Liver (tissue), 9 donors: ENCODE results near the gene KCNJ3. TPM values are rescaled to one million over a fixed set of nuclear protein-coding genes. Genes with fewer than 3 reads are reported as not detected.

ENCODE experiments used
- DNase-seq: peaks from one replicate; pipeline ENCODE4 v3.0.0-alpha.2; 2017; ENCODE audit warnings: low spot score
- H3K27ac ChIP-seq, 2 donors: one replicate each; pipeline ENCODE4 v1.7.0; 2013; ENCODE audit warnings: inconsistent platforms in 2 of 2, low read length in 2 of 2, control low read depth in 1 of 2, low read depth in 1 of 2, mild to moderate bottlenecking in 1 of 2
- H3K27me3 ChIP-seq, 4 donors: one replicate each; pipeline versions ENCODE4 v1.6.1 to v1.7.0; 2013; ENCODE audit warnings: low read length in 3 of 4, inconsistent platforms in 1 of 4, mild to moderate bottlenecking in 1 of 4, moderate library complexity in 1 of 4; ENCODE audit not compliant: control insufficient read depth in 4 of 4, insufficient read depth in 4 of 4
- H3K36me3 ChIP-seq, 4 donors: one replicate each; pipeline versions ENCODE4 v1.6.1 to v1.7.0; 2013; ENCODE audit warnings: low read length in 3 of 4, mild to moderate bottlenecking in 3 of 4, low read depth in 1 of 4, moderate library complexity in 1 of 4; ENCODE audit not compliant: control insufficient read depth in 4 of 4, insufficient read depth in 3 of 4
- H3K4me1 ChIP-seq, 4 donors: one replicate each; pipeline versions ENCODE4 v1.6.1 to v1.7.0; 2013; ENCODE audit warnings: low read length in 3 of 4, mild to moderate bottlenecking in 3 of 4, moderate library complexity in 1 of 4; ENCODE audit not compliant: control insufficient read depth in 4 of 4, insufficient read depth in 4 of 4
- H3K4me3 ChIP-seq, 3 donors: one replicate each; pipeline versions ENCODE4 v1.6.1 to v1.7.0; 2013; ENCODE audit warnings: low read length in 3 of 3, control low read depth in 1 of 3, low read depth in 1 of 3, mild to moderate bottlenecking in 1 of 3
- H3K9ac ChIP-seq, 2 donors: one replicate each; pipeline ENCODE4 v1.7.0; 2013; ENCODE audit warnings: low read length in 2 of 2, mild to moderate bottlenecking in 2 of 2, moderate library complexity in 2 of 2, control low read depth in 1 of 2, low read depth in 1 of 2
- H3K9me3 ChIP-seq, 4 donors: one replicate each; pipeline versions ENCODE4 v1.6.1 to v1.7.0; 2013; ENCODE audit warnings: low read length in 3 of 4; ENCODE audit not compliant: control insufficient read depth in 4 of 4
- EGR1 ChIP-seq, 2 donors: IDR thresholded peaks; 2 replicates each; pipeline ENCODE4 v1.6.1; 2016 to 2018; ENCODE audit warnings: antibody characterized with exemption in 2 of 2, low read depth in 2 of 2
- FOXA1 ChIP-seq: IDR thresholded peaks from 2 replicates; pipeline ENCODE4 v1.6.1; 2016; ENCODE audit warnings: antibody characterized with exemption
- FOXA2 ChIP-seq: IDR thresholded peaks from 2 replicates; pipeline ENCODE4 v1.6.1; 2016; ENCODE audit warnings: antibody characterized with exemption
- GABPA ChIP-seq, 2 donors: IDR thresholded peaks in 1 of 2; conservative IDR thresholded peaks in 1 of 2; 2 replicates each; pipeline ENCODE4 v1.6.1; 2016; ENCODE audit warnings: antibody characterized with exemption in 2 of 2, mild to moderate bottlenecking in 1 of 2, moderate library complexity in 1 of 2
- HNF4A ChIP-seq, 2 donors: conservative IDR thresholded peaks; 2 replicates each; pipeline ENCODE4 v1.6.1; 2016; ENCODE audit warnings: antibody characterized with exemption in 2 of 2, mild to moderate bottlenecking in 2 of 2
- HNF4G ChIP-seq: IDR thresholded peaks from 2 replicates; pipeline ENCODE4 v1.6.1; 2016; ENCODE audit warnings: antibody characterized with exemption
- JUND ChIP-seq, 2 donors: IDR thresholded peaks; 2 replicates each; pipeline ENCODE4 v1.6.1; 2016; ENCODE audit warnings: antibody characterized with exemption in 2 of 2
- NR2F2 ChIP-seq: IDR thresholded peaks from 2 replicates; pipeline ENCODE4 v1.6.1; 2016; ENCODE audit warnings: antibody characterized with exemption
- RAD21 ChIP-seq, 2 donors: IDR thresholded peaks; 2 replicates each; pipeline ENCODE4 v1.6.1; 2016; ENCODE audit warnings: antibody characterized with exemption in 2 of 2, mild to moderate bottlenecking in 2 of 2
- RXRA ChIP-seq, 2 donors: IDR thresholded peaks; 2 replicates each; pipeline ENCODE4 v1.6.1; 2017 to 2018; ENCODE audit warnings: antibody characterized with exemption in 2 of 2, mild to moderate bottlenecking in 1 of 2
- SP1 ChIP-seq: IDR thresholded peaks from 2 replicates; pipeline ENCODE4 v1.6.1; 2018; ENCODE audit warnings: antibody characterized with exemption, mild to moderate bottlenecking
- TAF1 ChIP-seq: conservative IDR thresholded peaks from 2 replicates; pipeline ENCODE4 v1.6.1; 2016; ENCODE audit warnings: antibody characterized with exemption, mild to moderate bottlenecking
- YY1 ChIP-seq: IDR thresholded peaks from 2 replicates; pipeline ENCODE4 v1.6.1; 2016; ENCODE audit warnings: antibody characterized with exemption, mild to moderate bottlenecking
- WGBS: extraction: QIAGEN DNeasy Blood & Tissue Kit; methylation state at CpG from one replicate; pipeline ENCODE4 v1.1.7; 2013; 5-methylcytosine and 5-hydroxymethylcytosine counted together
- polyA plus RNA-seq, 2 donors: library from polyadenylated mRNA; stranded (reverse) in 1 of 2; unstranded in 1 of 2; fragments of 200-250 nt in 1 of 2; fragments of >200 nt in 1 of 2; fragmentation: Nextera tagmentation in 1 of 2; extraction: Ambion mirVana in 1 of 2; gene quantifications; one replicate each; pipeline versions ENCODE4 v1.2.1 to v1.2.3, GENCODE V29; 2013 to 2015
- total RNA-seq, 2 donors: library from RNA; depleted of rRNA; stranded (reverse); fragments of >200 nt; gene quantifications; one replicate each; pipeline ENCODE4 v1.2.3, GENCODE V29; 2014
- TF ChIP-seq, protein P1 (sequence below): IDR thresholded peaks from 2 replicates; pipeline ENCODE4 v1.6.1; 2016; ENCODE audit warnings: antibody characterized with exemption, mild to moderate bottlenecking
- TF ChIP-seq, protein P2 (sequence below): IDR thresholded peaks from 2 replicates; pipeline ENCODE4 v1.6.1; 2016; ENCODE audit warnings: antibody characterized with exemption
- TF ChIP-seq, protein P3 (sequence below): IDR thresholded peaks from 2 replicates; pipeline ENCODE4 v1.6.1; 2016; ENCODE audit warnings: antibody characterized with exemption
- TF ChIP-seq, protein P4 (sequence below): IDR thresholded peaks from 2 replicates; pipeline ENCODE4 v1.6.1; 2016; ENCODE audit warnings: antibody characterized with exemption
- TF ChIP-seq, protein P5 (sequence below): fragments of 150-350 bp; IDR thresholded peaks from 2 replicates; pipeline ENCODE4 v1.5.1; 2017; ENCODE audit warnings: improper control_type of control experiment, low read depth, low read length; ENCODE audit not compliant: missing input control
- donor health status: healthy.
- donor health status: healthy.
- donor health status: healthy.
- donor health status: healthy.
- donor health status: healthy.

KCNJ3 gene, protein sequence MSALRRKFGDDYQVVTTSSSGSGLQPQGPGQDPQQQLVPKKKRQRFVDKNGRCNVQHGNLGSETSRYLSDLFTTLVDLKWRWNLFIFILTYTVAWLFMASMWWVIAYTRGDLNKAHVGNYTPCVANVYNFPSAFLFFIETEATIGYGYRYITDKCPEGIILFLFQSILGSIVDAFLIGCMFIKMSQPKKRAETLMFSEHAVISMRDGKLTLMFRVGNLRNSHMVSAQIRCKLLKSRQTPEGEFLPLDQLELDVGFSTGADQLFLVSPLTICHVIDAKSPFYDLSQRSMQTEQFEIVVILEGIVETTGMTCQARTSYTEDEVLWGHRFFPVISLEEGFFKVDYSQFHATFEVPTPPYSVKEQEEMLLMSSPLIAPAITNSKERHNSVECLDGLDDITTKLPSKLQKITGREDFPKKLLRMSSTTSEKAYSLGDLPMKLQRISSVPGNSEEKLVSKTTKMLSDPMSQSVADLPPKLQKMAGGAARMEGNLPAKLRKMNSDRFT
- total RNA-seq, result 1 to 10 TPM in 1 of 2 donors, under 1 TPM in 1; 0.23 to 1.3 TPM
- under 1 TPM; 0.39 to 0.47 TPM for polyA plus RNA-seq

DNA sequence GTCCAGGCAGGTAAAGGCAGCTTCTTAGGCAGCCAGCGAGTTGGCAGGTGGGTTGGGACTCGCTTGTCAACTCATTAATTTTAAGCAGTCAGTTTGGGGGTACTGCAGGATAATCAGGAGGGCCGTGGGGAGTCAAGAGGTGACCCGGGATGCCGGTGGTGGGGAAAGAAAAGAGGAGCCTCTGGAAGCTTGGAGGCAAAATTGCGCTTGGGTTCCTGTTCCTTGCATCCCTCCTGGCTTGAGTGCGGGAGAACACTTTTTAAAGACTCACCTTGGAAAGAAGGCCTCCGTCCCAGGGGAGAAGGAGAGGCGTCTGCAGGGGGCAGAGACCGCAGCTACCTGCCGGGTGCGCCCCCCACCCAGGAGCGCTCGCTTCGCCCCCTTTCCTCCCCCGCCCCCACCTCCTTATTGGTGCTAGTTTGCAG lies at the start of gene KCNJ3:
Gene KCNJ3, plus strand, starts transcription at position 400 of the 425 bp plus-strand sequence. CDS start 81 bp downstream, outside the sequence.
- Histone ChIP-seq H3K4me3 (peak within 1 kb of the TSS; percentile 87 to 90 (median 88)), H3K4me1 (peaks cover 0 to 52% (median 21%) of the 10 kb centered on the region in 4 donors), H3K27ac (peak within 1 kb of the TSS; percentile 79), H3K9me3 (no peaks in the 10 kb centered on the region), H3K27me3 (no peaks in the 10 kb centered on the region), H3K9ac (peak within 1 kb of the TSS in 1 of 2 donors; percentile 43), H3K36me3 (no peaks in the 10 kb centered on the region)
- no peak for DNase-seq
- TF ChIP-seq JUND (IDR thresholded peaks at IDR 0.05) (no peak), RXRA (IDR thresholded peaks at IDR 0.05) (no peak), TAF1 (no peak), FOXA2 (no peak), GABPA (IDR thresholded peaks at IDR 0.05 in 1 of 2, conservative IDR thresholded peaks at IDR 0.05 in 1 of 2) (no peak), HNF4G (no peak), FOXA1 (no peak), HNF4A (conservative IDR thresholded peaks at IDR 0.05) (no peak), YY1 (no peak), SP1 (no peak), NR2F2 (no peak), EGR1 (IDR thresholded peaks at IDR 0.05; ENCODE audit: low read depth in 2 of 2) (no peak), RAD21 (IDR thresholded peaks at IDR 0.05) (no peak)
- TF ChIP-seq, protein P1, sequence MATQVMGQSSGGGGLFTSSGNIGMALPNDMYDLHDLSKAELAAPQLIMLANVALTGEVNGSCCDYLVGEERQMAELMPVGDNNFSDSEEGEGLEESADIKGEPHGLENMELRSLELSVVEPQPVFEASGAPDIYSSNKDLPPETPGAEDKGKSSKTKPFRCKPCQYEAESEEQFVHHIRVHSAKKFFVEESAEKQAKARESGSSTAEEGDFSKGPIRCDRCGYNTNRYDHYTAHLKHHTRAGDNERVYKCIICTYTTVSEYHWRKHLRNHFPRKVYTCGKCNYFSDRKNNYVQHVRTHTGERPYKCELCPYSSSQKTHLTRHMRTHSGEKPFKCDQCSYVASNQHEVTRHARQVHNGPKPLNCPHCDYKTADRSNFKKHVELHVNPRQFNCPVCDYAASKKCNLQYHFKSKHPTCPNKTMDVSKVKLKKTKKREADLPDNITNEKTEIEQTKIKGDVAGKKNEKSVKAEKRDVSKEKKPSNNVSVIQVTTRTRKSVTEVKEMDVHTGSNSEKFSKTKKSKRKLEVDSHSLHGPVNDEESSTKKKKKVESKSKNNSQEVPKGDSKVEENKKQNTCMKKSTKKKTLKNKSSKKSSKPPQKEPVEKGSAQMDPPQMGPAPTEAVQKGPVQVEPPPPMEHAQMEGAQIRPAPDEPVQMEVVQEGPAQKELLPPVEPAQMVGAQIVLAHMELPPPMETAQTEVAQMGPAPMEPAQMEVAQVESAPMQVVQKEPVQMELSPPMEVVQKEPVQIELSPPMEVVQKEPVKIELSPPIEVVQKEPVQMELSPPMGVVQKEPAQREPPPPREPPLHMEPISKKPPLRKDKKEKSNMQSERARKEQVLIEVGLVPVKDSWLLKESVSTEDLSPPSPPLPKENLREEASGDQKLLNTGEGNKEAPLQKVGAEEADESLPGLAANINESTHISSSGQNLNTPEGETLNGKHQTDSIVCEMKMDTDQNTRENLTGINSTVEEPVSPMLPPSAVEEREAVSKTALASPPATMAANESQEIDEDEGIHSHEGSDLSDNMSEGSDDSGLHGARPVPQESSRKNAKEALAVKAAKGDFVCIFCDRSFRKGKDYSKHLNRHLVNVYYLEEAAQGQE, result no peak
- TF ChIP-seq, protein P2, sequence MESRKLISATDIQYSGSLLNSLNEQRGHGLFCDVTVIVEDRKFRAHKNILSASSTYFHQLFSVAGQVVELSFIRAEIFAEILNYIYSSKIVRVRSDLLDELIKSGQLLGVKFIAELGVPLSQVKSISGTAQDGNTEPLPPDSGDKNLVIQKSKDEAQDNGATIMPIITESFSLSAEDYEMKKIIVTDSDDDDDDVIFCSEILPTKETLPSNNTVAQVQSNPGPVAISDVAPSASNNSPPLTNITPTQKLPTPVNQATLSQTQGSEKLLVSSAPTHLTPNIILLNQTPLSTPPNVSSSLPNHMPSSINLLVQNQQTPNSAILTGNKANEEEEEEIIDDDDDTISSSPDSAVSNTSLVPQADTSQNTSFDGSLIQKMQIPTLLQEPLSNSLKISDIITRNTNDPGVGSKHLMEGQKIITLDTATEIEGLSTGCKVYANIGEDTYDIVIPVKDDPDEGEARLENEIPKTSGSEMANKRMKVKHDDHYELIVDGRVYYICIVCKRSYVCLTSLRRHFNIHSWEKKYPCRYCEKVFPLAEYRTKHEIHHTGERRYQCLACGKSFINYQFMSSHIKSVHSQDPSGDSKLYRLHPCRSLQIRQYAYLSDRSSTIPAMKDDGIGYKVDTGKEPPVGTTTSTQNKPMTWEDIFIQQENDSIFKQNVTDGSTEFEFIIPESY, result no peak
- TF ChIP-seq, protein P3, sequence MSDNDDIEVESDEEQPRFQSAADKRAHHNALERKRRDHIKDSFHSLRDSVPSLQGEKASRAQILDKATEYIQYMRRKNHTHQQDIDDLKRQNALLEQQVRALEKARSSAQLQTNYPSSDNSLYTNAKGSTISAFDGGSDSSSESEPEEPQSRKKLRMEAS, result no peak
- TF ChIP-seq, protein P4, sequence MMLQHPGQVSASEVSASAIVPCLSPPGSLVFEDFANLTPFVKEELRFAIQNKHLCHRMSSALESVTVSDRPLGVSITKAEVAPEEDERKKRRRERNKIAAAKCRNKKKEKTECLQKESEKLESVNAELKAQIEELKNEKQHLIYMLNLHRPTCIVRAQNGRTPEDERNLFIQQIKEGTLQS, result no peak
- TF ChIP-seq, protein P5, sequence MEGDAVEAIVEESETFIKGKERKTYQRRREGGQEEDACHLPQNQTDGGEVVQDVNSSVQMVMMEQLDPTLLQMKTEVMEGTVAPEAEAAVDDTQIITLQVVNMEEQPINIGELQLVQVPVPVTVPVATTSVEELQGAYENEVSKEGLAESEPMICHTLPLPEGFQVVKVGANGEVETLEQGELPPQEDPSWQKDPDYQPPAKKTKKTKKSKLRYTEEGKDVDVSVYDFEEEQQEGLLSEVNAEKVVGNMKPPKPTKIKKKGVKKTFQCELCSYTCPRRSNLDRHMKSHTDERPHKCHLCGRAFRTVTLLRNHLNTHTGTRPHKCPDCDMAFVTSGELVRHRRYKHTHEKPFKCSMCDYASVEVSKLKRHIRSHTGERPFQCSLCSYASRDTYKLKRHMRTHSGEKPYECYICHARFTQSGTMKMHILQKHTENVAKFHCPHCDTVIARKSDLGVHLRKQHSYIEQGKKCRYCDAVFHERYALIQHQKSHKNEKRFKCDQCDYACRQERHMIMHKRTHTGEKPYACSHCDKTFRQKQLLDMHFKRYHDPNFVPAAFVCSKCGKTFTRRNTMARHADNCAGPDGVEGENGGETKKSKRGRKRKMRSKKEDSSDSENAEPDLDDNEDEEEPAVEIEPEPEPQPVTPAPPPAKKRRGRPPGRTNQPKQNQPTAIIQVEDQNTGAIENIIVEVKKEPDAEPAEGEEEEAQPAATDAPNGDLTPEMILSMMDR, result no peak
- WGBS, result 1% methylated on average over 16 of the region's 16 CpGs
